HepG2 (cell line): ENCODE measurements around the gene SLC25A38. TPM values are rescaled to one million over a fixed set of nuclear protein-coding genes. Genes with fewer than 3 reads are reported as not detected.

Experiments used
- ATAD3A ChIP-seq: sonication (generic); formaldehyde crosslinking; IDR thresholded peaks from 2 replicates; pipeline ENCODE4 v1.4.0; 2020; ENCODE audit warnings: missing genetic modification reagents
- BHLHE40 ChIP-seq: IDR thresholded peaks from 2 replicates; pipeline ENCODE4 v1.6.1; 2011; ENCODE audit warnings: low read length, improper control_type of control experiment
- GATAD2A ChIP-seq: IDR thresholded peaks from 2 replicates; pipeline ENCODE4 v1.6.1; 2016
- MAFK ChIP-seq, 2 experiments: IDR thresholded peaks in 1 of 2; conservative IDR thresholded peaks in 1 of 2; 2 replicates each; pipeline ENCODE4 v1.6.1; 2011; ENCODE audit warnings: improper control_type of control experiment in 2 of 2, low read length in 2 of 2
- MED13 ChIP-seq: sonication (generic); formaldehyde crosslinking; IDR thresholded peaks from 2 replicates; pipeline ENCODE4 v1.5.0; 2020; ENCODE audit warnings: missing genetic modification reagents
- MEF2D ChIP-seq: sonication (generic); formaldehyde crosslinking; IDR thresholded peaks from 2 replicates; pipeline ENCODE4 v1.5.1; 2020; ENCODE audit warnings: mild to moderate bottlenecking, missing genetic modification reagents
- NCOA2 ChIP-seq: sonication (generic); formaldehyde crosslinking; IDR thresholded peaks from 2 replicates; pipeline ENCODE4 v1.8.0; 2022; ENCODE audit warnings: inconsistent platforms
- PAX8 ChIP-seq: sonication (generic); formaldehyde crosslinking; IDR thresholded peaks from 2 replicates; pipeline ENCODE4 v1.8.0; 2022; ENCODE audit warnings: mild to moderate bottlenecking, missing genetic modification reagents, borderline replicate concordance
- PCBP1 ChIP-seq: fragments of 200-400 bp; formaldehyde crosslinking; IDR thresholded peaks from 2 replicates; pipeline ENCODE4 v1.6.1; 2017; ENCODE audit warnings: mild to moderate bottlenecking, low read depth, low read length, borderline replicate concordance
- POLR2AphosphoS2 ChIP-seq: IDR thresholded peaks from 2 replicates; pipeline ENCODE4 v1.6.1; 2011; ENCODE audit warnings: low read depth, low read length, improper control_type of control experiment
- RELA ChIP-seq: sonication (generic); formaldehyde crosslinking; IDR thresholded peaks from 2 replicates; pipeline ENCODE4 v1.4.0; 2020; ENCODE audit warnings: missing genetic modification reagents
- RFX3 ChIP-seq: IDR thresholded peaks from 2 replicates; pipeline ENCODE4 v1.6.1; 2016; ENCODE audit warnings: missing biosample characterization, missing genetic modification reagents
- SIX1 ChIP-seq: sonication (generic); formaldehyde crosslinking; IDR thresholded peaks from 2 replicates; pipeline ENCODE4 v1.4.0; 2020; ENCODE audit warnings: missing genetic modification reagents, borderline replicate concordance
- SMC3 ChIP-seq: IDR thresholded peaks from 2 replicates; pipeline ENCODE4 v1.6.1; 2011; ENCODE audit warnings: low read length, improper control_type of control experiment
- SP4 ChIP-seq: sonication (generic); formaldehyde crosslinking; IDR thresholded peaks from 2 replicates; pipeline ENCODE4 v1.8.1; 2023; ENCODE audit warnings: mild to moderate bottlenecking, missing genetic modification reagents
- SYNCRIP ChIP-seq: fragments of 200-400 bp; formaldehyde crosslinking; IDR thresholded peaks from 2 replicates; pipeline ENCODE4 v1.6.1; 2018; ENCODE audit warnings: mild to moderate bottlenecking, low read depth, low read length; ENCODE audit not compliant: insufficient read depth
- THAP11 ChIP-seq: IDR thresholded peaks from 2 replicates; pipeline ENCODE4 v1.6.1; 2016; ENCODE audit warnings: missing biosample characterization, missing genetic modification reagents
- ZFP1 ChIP-seq: IDR thresholded peaks from 2 replicates; pipeline ENCODE4 v1.6.1; 2016
- ZNF367 ChIP-seq: sonication (generic); formaldehyde crosslinking; IDR thresholded peaks from 2 replicates; pipeline ENCODE4 v1.4.0; 2020; ENCODE audit warnings: missing genetic modification reagents, borderline replicate concordance
- polyA plus RNA-seq, 8 experiments: library from polyadenylated mRNA; depleted of rRNA in 3 of 8; stranded (reverse) in 7 of 8; unstranded in 1 of 8; fragments of >200 nt; fragmentation: Illumina TruSeq in 4 of 8; extraction: Trizol in 4 of 8; gene quantifications; 2 replicates each; pipeline versions ENCODE4 v1.2.1 to v1.2.3, GENCODE V29; 2011 to 2016; ENCODE audit warnings: low read depth in 4 of 8, missing spikeins in 1 of 8, mixed read lengths in 1 of 8; ENCODE audit not compliant: insufficient read depth in 1 of 8
- total RNA-seq, 5 experiments: library from RNA; depleted of rRNA; stranded (reverse); fragments of >200 nt; fragmentation: Illumina TruSeq; extraction: Trizol; gene quantifications; 2 replicates each; pipeline ENCODE4 v1.2.3, GENCODE V29; 2016; ENCODE audit warnings: low read depth in 1 of 5
- TF ChIP-seq, protein P1 (sequence below): sonication (generic); formaldehyde crosslinking; IDR thresholded peaks from 2 replicates; pipeline ENCODE4 v1.4.0; 2020; ENCODE audit warnings: low read depth, mild to moderate bottlenecking, missing genetic modification reagents
- TF ChIP-seq, protein P2 (sequence below): sonication (generic); formaldehyde crosslinking; IDR thresholded peaks from 2 replicates; pipeline ENCODE4 v1.4.0; 2020; ENCODE audit warnings: mild to moderate bottlenecking, low read depth, missing genetic modification reagents
- TF ChIP-seq, protein P3 (sequence below): sonication (generic); formaldehyde crosslinking; IDR thresholded peaks from 2 replicates; pipeline ENCODE4 v1.4.0; 2020; ENCODE audit warnings: missing genetic modification reagents

Gene SLC25A38
- total and polyA plus RNA-seq, 2 of the 13 experiments (the other 11 are each of a cell fraction or from before 2014, with no cell fraction given): 32.5 to 35.4 TPM

DNA sequence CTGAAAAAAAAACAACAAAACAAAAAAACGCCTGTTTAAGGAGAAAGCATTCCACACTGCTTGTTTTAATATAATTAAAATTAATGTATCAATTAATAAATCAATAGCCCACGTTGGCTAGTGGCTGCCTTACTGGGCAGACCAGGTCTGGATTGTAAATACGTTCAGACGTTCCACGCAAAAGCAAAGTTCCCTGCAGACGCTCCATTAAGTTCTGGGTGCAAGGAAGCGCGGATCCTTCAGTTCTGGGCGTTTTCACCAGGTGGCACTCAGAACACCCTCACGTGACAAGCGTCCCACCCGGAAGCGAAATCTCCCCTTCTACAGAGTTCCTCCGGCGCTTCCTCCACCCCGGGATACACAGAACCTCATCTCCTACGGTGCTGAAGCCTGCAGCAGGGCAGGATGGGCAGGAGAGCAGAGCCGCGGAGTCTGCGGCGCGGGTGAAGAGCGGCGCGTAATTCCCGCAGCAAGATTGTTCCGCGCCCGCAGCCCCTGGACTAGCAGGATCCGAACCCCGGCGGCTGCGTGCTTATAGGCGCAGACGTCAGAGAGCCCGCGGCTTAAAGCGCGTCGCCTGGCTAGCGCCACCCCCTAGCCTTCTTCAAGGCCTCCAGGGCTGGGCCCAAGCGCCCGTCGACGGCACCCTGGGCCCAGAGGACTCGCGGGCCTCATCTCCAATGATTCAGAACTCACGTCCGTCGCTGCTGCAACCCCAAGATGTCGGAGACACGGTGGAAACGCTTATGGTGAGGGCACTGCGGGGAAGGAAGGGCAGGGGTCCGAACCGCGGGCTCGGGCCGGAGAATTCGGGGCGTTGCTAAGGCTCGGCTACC, at the start of gene SLC25A38 (continued):
- TF ChIP-seq, protein P1, sequence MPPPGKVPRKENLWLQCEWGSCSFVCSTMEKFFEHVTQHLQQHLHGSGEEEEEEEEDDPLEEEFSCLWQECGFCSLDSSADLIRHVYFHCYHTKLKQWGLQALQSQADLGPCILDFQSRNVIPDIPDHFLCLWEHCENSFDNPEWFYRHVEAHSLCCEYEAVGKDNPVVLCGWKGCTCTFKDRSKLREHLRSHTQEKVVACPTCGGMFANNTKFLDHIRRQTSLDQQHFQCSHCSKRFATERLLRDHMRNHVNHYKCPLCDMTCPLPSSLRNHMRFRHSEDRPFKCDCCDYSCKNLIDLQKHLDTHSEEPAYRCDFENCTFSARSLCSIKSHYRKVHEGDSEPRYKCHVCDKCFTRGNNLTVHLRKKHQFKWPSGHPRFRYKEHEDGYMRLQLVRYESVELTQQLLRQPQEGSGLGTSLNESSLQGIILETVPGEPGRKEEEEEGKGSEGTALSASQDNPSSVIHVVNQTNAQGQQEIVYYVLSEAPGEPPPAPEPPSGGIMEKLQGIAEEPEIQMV: 0 out of 2 replicates have a peak, but pooled peaks have one; percentile 64
- TF ChIP-seq THAP11 (CRISPR knock-in tag) (peak; percentile 71), RFX3 (CRISPR knock-in tag) (no peak), MEF2D (CRISPR knock-in tag) (0 out of 2 replicates have a peak, but pooled peaks have one; percentile 24), RELA (CRISPR knock-in tag) (no peak), BHLHE40 (peak; percentile 95), SMC3 (no peak), ZFP1 (peak; percentile 50; the same call in 1 of the 2 replicates), SP4 (no peak), PCBP1 (0 out of 2 replicates have a peak, but pooled peaks have one; percentile 48), SIX1 (CRISPR knock-in tag) (no peak; the same call in 1 of the 2 replicates), MED13 (no peak; the same call in 1 of the 2 replicates), MAFK (conservative IDR thresholded peaks at IDR 0.05 in 1 of 2, IDR thresholded peaks at IDR 0.05 in 1 of 2; ENCODE audit: low read length in 2 of 2) (no peak), ATAD3A (no peak), POLR2AphosphoS2 (no peak), NCOA2 (CRISPR knock-in tag) (no peak), PAX8 (CRISPR knock-in tag) (no peak), ZNF367 (CRISPR knock-in tag) (no peak; the same call in 1 of the 2 replicates), GATAD2A (CRISPR knock-in tag) (0 out of 2 replicates have a peak, but pooled peaks have one; percentile 17), SYNCRIP (no peak)
- TF ChIP-seq, protein P2, sequence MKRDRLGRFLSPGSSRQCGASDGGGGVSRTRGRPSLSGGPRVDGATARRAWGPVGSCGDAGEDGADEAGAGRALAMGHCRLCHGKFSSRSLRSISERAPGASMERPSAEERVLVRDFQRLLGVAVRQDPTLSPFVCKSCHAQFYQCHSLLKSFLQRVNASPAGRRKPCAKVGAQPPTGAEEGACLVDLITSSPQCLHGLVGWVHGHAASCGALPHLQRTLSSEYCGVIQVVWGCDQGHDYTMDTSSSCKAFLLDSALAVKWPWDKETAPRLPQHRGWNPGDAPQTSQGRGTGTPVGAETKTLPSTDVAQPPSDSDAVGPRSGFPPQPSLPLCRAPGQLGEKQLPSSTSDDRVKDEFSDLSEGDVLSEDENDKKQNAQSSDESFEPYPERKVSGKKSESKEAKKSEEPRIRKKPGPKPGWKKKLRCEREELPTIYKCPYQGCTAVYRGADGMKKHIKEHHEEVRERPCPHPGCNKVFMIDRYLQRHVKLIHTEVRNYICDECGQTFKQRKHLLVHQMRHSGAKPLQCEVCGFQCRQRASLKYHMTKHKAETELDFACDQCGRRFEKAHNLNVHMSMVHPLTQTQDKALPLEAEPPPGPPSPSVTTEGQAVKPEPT (CRISPR knock-in tag): no peak
- TF ChIP-seq, protein P3, sequence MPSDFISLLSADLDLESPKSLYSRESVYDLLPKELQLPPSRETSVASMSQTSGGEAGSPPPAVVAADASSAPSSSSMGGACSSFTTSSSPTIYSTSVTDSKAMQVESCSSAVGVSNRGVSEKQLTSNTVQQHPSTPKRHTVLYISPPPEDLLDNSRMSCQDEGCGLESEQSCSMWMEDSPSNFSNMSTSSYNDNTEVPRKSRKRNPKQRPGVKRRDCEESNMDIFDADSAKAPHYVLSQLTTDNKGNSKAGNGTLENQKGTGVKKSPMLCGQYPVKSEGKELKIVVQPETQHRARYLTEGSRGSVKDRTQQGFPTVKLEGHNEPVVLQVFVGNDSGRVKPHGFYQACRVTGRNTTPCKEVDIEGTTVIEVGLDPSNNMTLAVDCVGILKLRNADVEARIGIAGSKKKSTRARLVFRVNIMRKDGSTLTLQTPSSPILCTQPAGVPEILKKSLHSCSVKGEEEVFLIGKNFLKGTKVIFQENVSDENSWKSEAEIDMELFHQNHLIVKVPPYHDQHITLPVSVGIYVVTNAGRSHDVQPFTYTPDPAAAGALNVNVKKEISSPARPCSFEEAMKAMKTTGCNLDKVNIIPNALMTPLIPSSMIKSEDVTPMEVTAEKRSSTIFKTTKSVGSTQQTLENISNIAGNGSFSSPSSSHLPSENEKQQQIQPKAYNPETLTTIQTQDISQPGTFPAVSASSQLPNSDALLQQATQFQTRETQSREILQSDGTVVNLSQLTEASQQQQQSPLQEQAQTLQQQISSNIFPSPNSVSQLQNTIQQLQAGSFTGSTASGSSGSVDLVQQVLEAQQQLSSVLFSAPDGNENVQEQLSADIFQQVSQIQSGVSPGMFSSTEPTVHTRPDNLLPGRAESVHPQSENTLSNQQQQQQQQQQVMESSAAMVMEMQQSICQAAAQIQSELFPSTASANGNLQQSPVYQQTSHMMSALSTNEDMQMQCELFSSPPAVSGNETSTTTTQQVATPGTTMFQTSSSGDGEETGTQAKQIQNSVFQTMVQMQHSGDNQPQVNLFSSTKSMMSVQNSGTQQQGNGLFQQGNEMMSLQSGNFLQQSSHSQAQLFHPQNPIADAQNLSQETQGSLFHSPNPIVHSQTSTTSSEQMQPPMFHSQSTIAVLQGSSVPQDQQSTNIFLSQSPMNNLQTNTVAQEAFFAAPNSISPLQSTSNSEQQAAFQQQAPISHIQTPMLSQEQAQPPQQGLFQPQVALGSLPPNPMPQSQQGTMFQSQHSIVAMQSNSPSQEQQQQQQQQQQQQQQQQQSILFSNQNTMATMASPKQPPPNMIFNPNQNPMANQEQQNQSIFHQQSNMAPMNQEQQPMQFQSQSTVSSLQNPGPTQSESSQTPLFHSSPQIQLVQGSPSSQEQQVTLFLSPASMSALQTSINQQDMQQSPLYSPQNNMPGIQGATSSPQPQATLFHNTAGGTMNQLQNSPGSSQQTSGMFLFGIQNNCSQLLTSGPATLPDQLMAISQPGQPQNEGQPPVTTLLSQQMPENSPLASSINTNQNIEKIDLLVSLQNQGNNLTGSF (CRISPR knock-in tag): no peak
